Measurements from ENCODE around the gene NUP205. TPM values are rescaled to one million over a fixed set of nuclear protein-coding genes. Genes with fewer than 3 reads are reported as not detected.

Gene NUP205
- total RNA-seq, 3 donors from 2014 or later: 32.5 to 38.9 (median 37.3) TPM

DNA sequence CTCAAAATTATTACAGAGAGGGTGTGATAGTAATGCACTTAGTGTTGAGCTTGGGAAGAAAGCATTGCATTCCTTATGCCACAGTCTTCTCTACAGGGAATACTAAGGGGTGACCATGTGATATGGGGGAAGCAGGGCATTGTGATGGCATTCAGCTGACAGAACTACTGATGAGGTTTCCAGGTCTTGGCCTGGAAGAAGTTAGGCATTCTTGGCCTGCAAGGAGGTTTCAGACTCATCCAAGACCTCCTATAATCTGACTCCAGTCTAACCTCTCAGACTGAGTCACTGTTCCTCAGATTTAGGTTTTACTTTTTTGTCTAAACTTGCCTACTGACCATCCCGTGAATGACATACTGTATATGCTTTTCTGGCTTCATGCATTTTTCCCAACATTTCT is 112.5 kb downstream of the NUP205 start:
- no peak overlapping the region for H3K4me3 ChIP-seq
- H3K36me3 ChIP-seq (ENCODE audit: low read depth): no peaks in the 10 kb centered on the region
- H3K9me3 ChIP-seq: no peaks in the 10 kb centered on the region
- TF ChIP-seq, protein P1, sequence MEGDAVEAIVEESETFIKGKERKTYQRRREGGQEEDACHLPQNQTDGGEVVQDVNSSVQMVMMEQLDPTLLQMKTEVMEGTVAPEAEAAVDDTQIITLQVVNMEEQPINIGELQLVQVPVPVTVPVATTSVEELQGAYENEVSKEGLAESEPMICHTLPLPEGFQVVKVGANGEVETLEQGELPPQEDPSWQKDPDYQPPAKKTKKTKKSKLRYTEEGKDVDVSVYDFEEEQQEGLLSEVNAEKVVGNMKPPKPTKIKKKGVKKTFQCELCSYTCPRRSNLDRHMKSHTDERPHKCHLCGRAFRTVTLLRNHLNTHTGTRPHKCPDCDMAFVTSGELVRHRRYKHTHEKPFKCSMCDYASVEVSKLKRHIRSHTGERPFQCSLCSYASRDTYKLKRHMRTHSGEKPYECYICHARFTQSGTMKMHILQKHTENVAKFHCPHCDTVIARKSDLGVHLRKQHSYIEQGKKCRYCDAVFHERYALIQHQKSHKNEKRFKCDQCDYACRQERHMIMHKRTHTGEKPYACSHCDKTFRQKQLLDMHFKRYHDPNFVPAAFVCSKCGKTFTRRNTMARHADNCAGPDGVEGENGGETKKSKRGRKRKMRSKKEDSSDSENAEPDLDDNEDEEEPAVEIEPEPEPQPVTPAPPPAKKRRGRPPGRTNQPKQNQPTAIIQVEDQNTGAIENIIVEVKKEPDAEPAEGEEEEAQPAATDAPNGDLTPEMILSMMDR (IDR thresholded peaks at IDR 0.05): no peak
- DNase-seq (no peak), ATAC-seq (no peak)
- H3K4me1 ChIP-seq (ENCODE audit: low read depth): no peaks in the 10 kb centered on the region
- intact Hi-C loops (cut with DNase I, micrococcal nuclease): no loop called here

DNA sequence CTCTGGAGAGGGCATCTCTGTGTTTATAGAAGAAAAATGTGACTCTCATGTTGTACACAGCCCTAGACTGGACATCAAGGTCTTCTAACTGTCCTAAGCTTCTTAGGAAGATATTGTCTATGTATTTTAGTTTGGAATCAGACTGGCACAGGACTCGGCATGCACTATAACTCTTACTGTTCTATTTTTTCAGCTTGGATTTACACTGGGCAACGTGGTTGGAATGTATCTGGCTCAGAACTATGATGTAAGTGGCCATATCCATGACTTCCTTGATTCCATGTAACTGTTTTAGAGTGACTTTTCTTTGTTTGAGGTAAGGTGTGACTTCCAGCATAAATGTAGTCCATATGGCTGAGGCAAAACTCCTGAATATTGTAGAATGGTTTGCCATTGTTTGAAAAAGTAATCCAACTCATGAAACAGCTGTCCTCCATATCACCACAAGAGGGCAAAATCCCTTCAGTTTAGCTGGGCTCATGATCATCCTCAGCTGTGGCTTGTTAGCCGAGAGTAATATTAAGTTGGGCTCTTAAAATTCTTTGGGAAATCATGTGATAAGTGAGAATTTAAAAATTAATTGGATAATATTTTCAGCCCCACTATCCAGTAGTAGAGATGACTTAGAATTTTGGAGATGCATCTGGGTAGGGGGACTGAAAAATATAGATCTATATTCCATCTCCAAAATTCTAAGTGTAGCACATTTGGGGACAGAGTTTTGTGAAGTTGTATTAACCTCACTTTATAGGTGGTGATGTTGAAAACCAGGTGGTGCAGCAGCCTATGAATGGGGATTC is 115.0 kb downstream of the NUP205 start:
- DNase-seq (peak in 1 of 3 donors; percentile 38), ATAC-seq (peak; percentile 74)
- H3K9me3 ChIP-seq: no peaks in the 10 kb centered on the region
- no peaks in the 10 kb centered on the region for H3K36me3 ChIP-seq (ENCODE audit: low read depth)
- H3K4me1 ChIP-seq (ENCODE audit: low read depth): no peaks in the 10 kb centered on the region
- no peak overlapping the region for H3K4me3 ChIP-seq
- intact Hi-C loops (cut with DNase I, micrococcal nuclease): no loop called here
- TF ChIP-seq, protein P1 (IDR thresholded peaks at IDR 0.05): peak; percentile 42

DNA sequence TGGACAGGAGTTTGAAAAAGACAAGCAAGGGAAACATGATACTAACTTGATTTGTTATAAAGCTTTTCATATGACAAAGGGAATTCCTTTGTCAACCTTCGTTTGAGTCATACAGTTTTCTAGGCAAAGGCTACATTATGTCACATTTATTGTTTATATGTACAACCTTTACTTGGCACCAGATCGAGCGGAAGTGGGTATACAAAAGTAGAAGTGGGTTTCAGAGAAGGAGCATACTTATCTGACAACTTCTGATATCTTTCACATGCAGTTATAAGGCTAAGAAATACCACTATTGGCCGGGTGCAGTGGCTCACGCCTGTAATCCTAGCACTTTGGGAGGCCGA is 115.6 kb downstream of the NUP205 start:
- DNase-seq: no peak
- ATAC-seq: no peak
- no peaks in the 10 kb centered on the region for H3K36me3 ChIP-seq (ENCODE audit: low read depth)
- TF ChIP-seq, protein P1 (IDR thresholded peaks at IDR 0.05): no peak
- H3K4me1 ChIP-seq (ENCODE audit: low read depth): no peaks in the 10 kb centered on the region
- no peaks in the 10 kb centered on the region for H3K9me3 ChIP-seq
- H3K4me3 ChIP-seq: no peak overlapping the region
- intact Hi-C loops (cut with DNase I, micrococcal nuclease): no loop called here

DNA sequence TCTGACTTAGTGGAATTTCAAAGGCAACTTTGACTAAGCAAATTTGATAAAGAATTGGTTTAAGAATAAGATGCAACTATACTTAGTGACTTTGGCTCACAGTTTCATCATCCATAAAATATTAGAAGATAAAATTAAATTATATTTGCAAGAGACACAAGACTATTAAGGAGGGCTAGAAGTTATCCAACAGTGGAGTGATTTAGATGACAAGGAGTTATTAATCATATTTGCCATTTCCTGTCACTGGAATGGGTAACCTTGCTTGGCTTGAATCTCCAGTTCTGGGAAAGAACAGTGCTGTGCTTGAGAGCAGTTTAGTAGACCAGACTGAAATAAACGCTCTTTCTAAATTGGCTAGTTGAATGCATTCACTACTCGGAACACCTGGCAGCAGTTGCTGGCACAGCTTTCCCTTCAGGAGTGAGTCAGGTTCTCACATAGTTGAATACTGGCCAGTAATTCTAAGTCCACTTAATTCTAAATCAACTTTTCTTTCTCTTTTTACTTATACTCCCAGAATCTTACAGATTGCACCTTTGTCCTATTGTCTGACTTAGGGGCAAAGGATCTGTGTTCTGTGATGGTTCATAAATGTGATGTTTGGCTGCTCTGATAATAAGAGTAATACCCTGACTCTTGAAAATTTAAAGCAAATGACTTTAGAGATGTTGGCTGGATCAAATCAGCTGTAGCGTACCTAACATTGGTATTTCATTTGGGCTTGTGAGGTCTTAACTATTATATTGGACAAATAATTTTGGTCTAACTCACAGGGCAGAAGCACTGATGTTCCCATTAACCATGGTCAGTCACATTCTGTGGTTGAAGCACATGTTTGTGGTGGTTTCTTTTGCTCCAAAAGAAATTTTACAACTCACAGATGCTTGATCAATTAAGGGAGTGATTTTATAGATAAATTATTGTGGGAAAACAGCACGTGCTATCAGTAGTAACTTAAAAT is 121.2 kb downstream of the NUP205 start:
- H3K4me1 ChIP-seq (ENCODE audit: low read depth): no peaks in the 10 kb centered on the region
- intact Hi-C loops (cut with DNase I, micrococcal nuclease): no loop called here
- TF ChIP-seq, protein P1 (IDR thresholded peaks at IDR 0.05): no peak
- no peak overlapping the region for H3K4me3 ChIP-seq
- DNase-seq (no peak), ATAC-seq (no peak)
- H3K9me3 ChIP-seq: no peaks in the 10 kb centered on the region
- H3K36me3 ChIP-seq (ENCODE audit: low read depth): no peaks in the 10 kb centered on the region

DNA sequence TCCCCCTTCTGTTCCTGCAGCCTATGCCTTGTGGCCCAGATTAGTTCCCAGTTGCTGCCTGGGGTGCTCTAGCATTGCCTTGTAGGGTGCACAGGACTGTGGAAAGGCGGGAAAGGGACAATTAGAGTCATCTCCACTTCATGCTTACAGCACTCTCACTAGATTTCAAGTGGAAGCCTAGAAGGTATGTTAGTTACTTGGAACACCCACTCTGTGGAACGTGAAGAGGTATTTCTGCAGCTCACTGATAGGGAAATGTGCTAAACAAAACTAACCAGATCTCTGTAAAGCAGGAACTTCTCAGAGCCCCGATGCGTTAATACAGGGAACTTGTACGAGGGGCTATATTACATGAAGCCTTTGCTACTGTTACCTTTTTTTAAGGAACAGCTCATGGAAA is 124.0 kb downstream of the NUP205 start:
- Histone ChIP-seq H3K4me1 (ENCODE audit: low read depth) (no peaks in the 10 kb centered on the region), H3K4me3 (no peak overlapping the region), H3K9me3 (no peaks in the 10 kb centered on the region), H3K36me3 (ENCODE audit: low read depth) (no peaks in the 10 kb centered on the region)
- intact Hi-C loops (cut with DNase I, micrococcal nuclease): no loop called here
- TF ChIP-seq, protein P1 (IDR thresholded peaks at IDR 0.05): no peak
- no peak for ATAC-seq
- no peak for DNase-seq

Measured in mucosa of descending colon (tissue), 3 donors.